Muscle of leg (tissue), 11 donors: Measurements from ENCODE around the gene SHISA5. TPM values are rescaled to one million over a fixed set of nuclear protein-coding genes. Genes with fewer than 3 reads are reported as not detected.

Source experiments
- DNase-seq: peaks from one replicate; pipeline ENCODE4 v3.0.0; 2013
- H3K27ac ChIP-seq: one replicate; pipeline ENCODE4 v1.5.1; 2013; ENCODE audit warnings: mild to moderate bottlenecking, low read length, control low read depth
- H3K27me3 ChIP-seq: one replicate; pipeline ENCODE4 v1.6.1; 2013; ENCODE audit warnings: low read length; ENCODE audit not compliant: control insufficient read depth, insufficient read depth
- H3K36me3 ChIP-seq: one replicate; pipeline ENCODE4 v1.6.1; 2013; ENCODE audit warnings: low read length; ENCODE audit not compliant: control insufficient read depth, insufficient read depth
- H3K4me1 ChIP-seq: one replicate; pipeline ENCODE4 v1.6.1; 2013; ENCODE audit warnings: low read length; ENCODE audit not compliant: control insufficient read depth, insufficient read depth
- H3K4me3 ChIP-seq: one replicate; pipeline ENCODE4 v1.5.1; 2013; ENCODE audit warnings: low read length, control low read depth
- H3K9me3 ChIP-seq: replicated peaks from 2 replicates; pipeline ENCODE4 v1.6.1; 2013; ENCODE audit warnings: low read depth, low read length; ENCODE audit not compliant: control insufficient read depth
- WGBS: methylation state at CpG from one replicate; pipeline ENCODE4 v1.1.5; 2013; ENCODE audit warnings: missing lambda C conversion rate; ENCODE audit not compliant: insufficient coverage; 5-methylcytosine and 5-hydroxymethylcytosine counted together
- polyA plus RNA-seq, 8 donors: library from polyadenylated mRNA; unstranded; fragments of 120-200 nt; gene quantifications; one replicate each; pipeline versions ENCODE4 v1.2.1 to v1.2.3, GENCODE V29; 2013; ENCODE audit warnings: inconsistent platforms in 1 of 8, low replicate concordance in 1 of 8; ENCODE audit not compliant: insufficient read length in 8 of 8, insufficient read depth in 1 of 8
- total RNA-seq: library from RNA; stranded (reverse); fragments of 120-200 nt; gene quantifications from one replicate; pipeline ENCODE4 v1.2.4, GENCODE V29; 2013

SHISA5 gene
- total and polyA plus RNA-seq, 9 donors, result 55.1 to 91.3 (median 72.7) TPM

DNA sequence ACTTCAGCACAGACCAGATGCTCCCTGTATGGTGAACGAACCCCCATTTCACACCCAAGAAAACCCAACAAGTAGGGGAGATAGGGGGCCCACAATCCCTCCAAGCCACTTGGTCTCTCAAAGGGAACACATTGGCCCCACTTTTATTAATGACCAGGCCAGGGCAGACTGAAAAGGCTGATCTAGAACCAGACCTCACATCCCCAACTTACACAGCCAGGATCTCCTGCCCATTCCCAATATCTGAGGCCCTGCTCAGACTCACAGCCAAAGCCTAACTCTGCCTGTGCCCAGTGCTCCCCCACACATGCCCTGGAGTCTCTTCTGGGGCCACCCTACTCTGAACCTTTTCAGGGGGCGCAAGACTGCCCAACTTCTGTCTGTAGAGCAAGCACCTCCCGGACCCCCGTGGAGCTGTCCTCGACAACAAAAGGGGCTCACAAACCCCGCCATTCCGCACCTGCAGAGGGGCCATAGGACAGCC, 75.8 kb downstream of the SHISA5 start:
- Histone ChIP-seq H3K4me1 (peaks cover 62% of the 10 kb centered on the region), H3K4me3 (peak overlapping the region; percentile 62), H3K27ac (peak overlapping the region; percentile 2), H3K27me3 (no peaks in the 10 kb centered on the region), H3K36me3 (peaks cover 23% of the 10 kb centered on the region), H3K9me3 (no peaks in the 10 kb centered on the region)
- 40% methylated on average over 6 of the region's 7 CpGs for WGBS
- DNase-seq, result no peak

DNA sequence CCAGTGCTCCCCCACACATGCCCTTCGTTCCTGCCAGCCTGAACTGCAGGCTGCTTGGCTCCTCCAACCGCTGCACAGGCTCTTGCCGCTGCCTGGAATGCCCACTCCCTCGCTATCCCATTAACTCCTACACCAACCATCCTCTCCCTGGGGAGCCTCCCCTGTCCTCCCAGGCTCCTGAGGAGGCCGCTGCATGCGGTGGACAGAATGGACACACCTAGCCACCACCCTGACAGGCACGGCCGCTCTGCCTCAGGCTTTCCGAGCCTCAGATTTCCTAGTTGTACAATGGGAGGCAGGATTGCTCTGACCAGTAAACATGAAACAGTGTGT, 76.4 kb downstream of the SHISA5 start:
- Histone ChIP-seq H3K27me3 (no peaks in the 10 kb centered on the region), H3K4me1 (peaks cover 67% of the 10 kb centered on the region), H3K36me3 (peaks cover 18% of the 10 kb centered on the region), H3K9me3 (no peaks in the 10 kb centered on the region), H3K4me3 (no peak overlapping the region), H3K27ac (no peak overlapping the region)
- WGBS, result 79% methylated on average over 6 of the region's 9 CpGs
- DNase-seq, result no peak

DNA sequence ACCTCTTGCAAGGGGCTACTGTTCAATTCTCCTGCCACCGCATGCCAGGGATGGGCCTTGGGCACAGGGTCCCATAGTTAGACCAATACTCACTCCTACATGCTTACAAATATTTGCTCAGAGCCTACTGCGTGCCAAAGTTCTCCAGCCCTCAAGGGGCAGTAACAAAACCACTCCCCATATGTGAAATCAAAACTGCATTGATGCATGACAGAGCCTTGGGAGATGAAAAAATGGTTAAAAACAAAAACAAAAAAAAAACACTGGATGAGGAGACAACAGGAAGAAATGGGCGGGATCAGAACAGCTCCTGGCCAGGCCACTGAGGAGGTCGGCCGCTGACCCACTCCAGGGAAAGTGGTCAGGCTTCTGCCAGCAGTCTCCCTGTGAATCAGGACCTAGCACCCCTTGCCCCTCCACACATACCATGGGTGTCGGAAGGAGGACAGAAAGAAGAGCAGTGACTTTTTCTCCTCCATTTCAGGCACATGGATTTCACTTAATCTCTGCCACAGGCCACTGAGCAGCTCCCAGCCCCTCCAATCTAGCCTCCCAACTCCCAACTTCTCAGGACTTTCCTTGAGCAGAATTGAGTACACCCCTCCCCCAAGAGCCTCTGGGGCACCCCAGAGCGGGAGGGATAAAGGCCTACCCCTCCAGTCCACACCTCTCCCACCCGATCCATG, 76.9 kb downstream of the SHISA5 start:
- peak overlapping the region; percentile 55 for H3K27ac ChIP-seq

DNA sequence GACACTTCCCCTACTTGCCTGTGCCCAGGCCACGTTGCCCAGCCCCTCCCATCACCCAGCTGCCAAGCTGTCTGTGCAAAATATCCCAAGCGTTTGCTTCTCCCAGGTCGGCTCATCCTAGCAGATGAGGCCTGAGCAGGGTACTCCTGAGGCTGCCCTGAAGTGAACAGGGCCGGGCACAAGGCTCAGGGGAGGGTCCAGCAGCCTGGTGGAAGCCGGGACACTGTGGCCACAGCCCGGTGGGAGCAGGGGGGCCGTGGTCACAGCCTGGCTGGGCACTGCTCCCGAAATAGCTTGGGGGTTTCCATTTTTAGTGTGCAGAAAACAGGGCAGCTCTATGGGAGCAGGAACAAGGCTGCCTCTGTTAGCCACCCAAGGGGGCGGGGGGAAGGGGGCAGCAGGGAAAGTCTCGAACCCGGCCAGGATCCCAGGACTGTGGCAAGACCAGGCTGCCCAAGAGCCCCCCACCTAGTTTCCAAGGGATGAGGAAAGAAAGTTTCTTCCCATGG, 77.5 kb downstream of the SHISA5 start:
- WGBS, result 63% methylated on average over 10 of the region's 11 CpGs
- no peaks in the 10 kb centered on the region for H3K9me3 ChIP-seq
- peaks cover 73% of the 10 kb centered on the region for H3K4me1 ChIP-seq
- H3K27me3 ChIP-seq, result no peaks in the 10 kb centered on the region
- peaks cover 7% of the 10 kb centered on the region for H3K36me3 ChIP-seq
- H3K27ac ChIP-seq, result peak overlapping the region; percentile 55
- H3K4me3 ChIP-seq, result no peak overlapping the region
- peak; percentile 32 for DNase-seq

More for the DNA sequence above, 76.9 kb downstream of the SHISA5 start:
- no peak for DNase-seq
- Histone ChIP-seq H3K27me3 (no peaks in the 10 kb centered on the region), H3K9me3 (no peaks in the 10 kb centered on the region), H3K36me3 (peaks cover 13% of the 10 kb centered on the region), H3K4me1 (peaks cover 72% of the 10 kb centered on the region), H3K4me3 (no peak overlapping the region)
- 67% methylated on average over 3 of the region's 8 CpGs for WGBS

DNA sequence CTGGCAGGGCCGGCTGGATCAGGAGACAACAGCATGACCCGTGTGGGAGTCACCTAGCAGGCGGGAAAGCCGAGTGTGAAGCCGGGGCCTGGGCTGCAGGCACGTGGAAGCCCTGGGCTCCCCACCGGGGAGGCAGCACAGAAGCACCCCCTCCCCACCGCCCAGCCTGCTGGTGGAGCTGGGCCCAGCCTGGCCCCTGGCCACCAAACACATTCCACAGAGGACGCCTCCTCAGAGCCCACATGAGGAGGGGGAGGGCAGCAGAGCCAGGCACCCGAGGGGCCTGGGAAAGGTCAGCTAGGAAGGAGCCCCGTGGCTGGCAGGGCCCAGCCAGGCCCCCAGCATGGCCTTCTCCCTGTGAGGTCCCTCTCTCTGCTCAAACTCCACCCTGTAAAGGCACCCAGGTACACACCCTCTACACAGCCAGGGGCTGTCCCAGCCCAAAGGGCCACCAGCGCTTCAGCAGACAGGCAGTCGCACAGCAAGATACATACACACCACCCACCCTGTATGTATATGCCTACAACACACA, 78.6 kb downstream of the SHISA5 start:
- Histone ChIP-seq H3K4me1 (peaks cover 73% of the 10 kb centered on the region), H3K36me3 (peaks cover 4% of the 10 kb centered on the region), H3K4me3 (no peak overlapping the region), H3K27ac (no peak overlapping the region), H3K9me3 (no peaks in the 10 kb centered on the region), H3K27me3 (no peaks in the 10 kb centered on the region)
- DNase-seq, result no peak
- WGBS, result 51% methylated on average over 7 of the region's 13 CpGs

DNA sequence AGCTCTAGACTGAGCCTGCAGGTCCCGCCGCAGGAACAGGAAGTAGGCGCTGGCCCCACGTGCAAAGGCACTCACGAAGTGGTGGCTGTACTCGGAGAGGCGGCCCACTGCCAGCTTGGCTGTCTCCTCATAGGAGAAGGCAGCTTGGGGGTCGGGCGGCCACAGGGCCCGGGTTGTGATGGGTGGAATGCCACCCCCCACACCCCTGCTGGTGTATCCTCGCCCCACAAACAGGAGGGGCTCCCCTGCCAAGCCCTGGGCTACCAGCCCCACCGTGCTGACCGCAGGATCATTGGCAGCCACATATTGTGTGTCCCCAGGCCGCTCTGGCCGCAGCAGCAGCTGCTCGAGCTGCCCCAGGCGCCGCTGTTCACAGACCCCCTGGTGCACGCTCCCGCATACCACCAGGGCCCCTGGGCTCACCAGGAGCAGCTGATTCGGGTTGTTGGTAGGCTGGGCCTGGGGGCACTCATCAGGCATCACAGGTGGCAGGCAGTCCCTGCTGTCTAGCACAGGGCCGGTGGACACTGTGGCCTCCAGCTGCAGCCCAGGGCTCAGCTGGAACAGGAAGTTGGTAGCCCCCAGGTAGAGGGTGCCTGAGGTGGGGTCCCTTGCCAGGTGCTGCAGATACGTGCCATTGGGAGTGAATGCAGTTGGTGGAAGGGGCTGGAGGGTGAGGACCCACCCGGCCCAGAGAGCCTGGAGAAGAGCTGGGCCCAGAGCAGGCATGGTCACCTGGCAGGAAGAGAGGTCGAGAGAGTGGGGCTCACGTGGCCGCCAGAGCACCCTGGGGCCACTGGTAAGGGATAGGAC, 79.9 kb downstream of the SHISA5 start:
- no peak overlapping the region for H3K27ac ChIP-seq

DNA sequence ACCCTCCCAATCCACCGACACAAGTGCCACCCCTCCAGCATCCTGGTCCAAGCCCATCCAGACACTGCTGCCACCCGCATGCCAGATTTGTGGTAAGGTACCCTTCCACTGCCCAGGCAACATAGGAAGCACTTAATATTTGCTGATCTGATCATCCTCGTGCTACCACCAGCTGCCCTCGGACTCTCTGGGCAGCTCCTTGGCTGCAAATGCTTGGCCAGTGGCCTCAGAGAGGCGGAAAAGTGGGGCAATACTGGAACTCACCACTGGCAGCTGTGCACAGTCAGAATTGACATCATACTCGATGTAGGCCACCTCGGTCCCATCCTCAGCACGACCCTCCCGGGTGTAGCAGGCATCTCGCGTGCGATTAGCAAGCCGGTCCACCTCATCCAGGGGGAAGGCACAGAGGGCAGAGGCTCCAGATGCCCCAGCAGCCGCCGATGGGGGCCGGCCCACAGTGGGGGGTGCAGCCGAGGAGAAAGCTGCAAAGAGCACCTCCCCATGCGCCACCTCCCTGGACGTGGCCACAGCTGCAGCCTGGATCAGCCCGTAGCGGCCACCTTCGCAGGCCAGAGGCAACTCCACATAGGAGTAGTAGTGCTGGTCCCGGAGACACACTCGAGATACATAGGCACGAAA, 80.6 kb downstream of the SHISA5 start:
- Histone ChIP-seq H3K9me3 (no peaks in the 10 kb centered on the region), H3K4me3 (no peak overlapping the region), H3K27ac (no peak overlapping the region), H3K27me3 (no peaks in the 10 kb centered on the region), H3K4me1 (peaks cover 63% of the 10 kb centered on the region), H3K36me3 (peaks cover 14% of the 10 kb centered on the region)
- no peak for DNase-seq
- WGBS, result 84% methylated on average over 25 of the region's 25 CpGs

More for the DNA sequence above, 79.9 kb downstream of the SHISA5 start:
- Histone ChIP-seq H3K4me3 (no peak overlapping the region), H3K4me1 (peaks cover 65% of the 10 kb centered on the region), H3K27me3 (no peaks in the 10 kb centered on the region), H3K9me3 (no peaks in the 10 kb centered on the region), H3K36me3 (peaks cover 7% of the 10 kb centered on the region)
- WGBS, result 85% methylated on average over 26 of the region's 27 CpGs
- DNase-seq, result no peak

DNA sequence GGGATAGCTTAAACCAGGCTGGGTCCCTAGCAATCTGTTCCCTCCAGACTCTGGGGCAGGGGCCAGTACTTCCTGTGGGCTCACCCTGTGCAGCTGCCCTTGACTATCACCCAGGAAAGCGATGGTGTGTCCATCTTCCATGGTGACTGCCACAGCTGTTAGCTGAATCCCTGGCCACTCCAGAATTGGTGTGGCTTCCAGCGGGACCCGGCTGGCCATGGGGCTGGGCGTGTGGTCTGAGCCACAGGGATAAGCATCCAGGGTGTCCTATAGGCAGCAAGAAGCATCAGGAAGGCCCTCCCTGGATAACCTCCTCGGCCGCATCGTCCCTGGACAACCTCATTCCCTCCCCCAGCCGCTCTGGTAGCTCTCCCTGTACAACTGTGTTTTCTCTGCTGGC, 81.3 kb downstream of the SHISA5 start:
- Histone ChIP-seq H3K36me3 (peaks cover 18% of the 10 kb centered on the region), H3K4me1 (peaks cover 56% of the 10 kb centered on the region)

DNA sequence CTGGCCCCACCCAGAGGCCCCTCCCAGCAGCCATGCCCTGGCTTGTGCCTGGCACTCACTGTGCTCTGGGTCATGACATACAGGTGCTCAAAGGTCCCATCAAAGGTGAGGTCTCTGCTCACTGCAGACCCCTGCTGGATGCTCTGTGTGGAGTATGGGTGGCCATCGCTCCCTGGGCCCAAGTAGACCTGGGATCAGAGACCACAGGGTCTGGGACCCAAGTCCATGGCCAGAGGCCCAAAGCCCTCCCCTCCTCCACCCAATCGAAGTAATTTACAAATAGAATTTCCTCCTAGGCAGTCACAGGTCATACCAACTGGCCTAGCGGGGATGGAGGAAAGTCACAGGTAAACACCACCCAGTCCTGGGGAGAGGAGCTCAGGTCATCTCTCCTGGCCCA, 81.7 kb downstream of the SHISA5 start:
- no peak for DNase-seq
- Histone ChIP-seq H3K36me3 (peaks cover 22% of the 10 kb centered on the region), H3K4me3 (no peak overlapping the region), H3K4me1 (peaks cover 52% of the 10 kb centered on the region), H3K9me3 (no peaks in the 10 kb centered on the region), H3K27ac (no peak overlapping the region), H3K27me3 (no peaks in the 10 kb centered on the region)
- WGBS, result 100% methylated on average over 2 of the region's 3 CpGs

More for the DNA sequence above, 81.3 kb downstream of the SHISA5 start:
- WGBS, result 77% methylated on average over 8 of the region's 8 CpGs
- no peak overlapping the region for H3K4me3 ChIP-seq
- peak; percentile 44 for DNase-seq
- no peaks in the 10 kb centered on the region for H3K27me3 ChIP-seq
- no peak overlapping the region for H3K27ac ChIP-seq
- no peaks in the 10 kb centered on the region for H3K9me3 ChIP-seq

DNA sequence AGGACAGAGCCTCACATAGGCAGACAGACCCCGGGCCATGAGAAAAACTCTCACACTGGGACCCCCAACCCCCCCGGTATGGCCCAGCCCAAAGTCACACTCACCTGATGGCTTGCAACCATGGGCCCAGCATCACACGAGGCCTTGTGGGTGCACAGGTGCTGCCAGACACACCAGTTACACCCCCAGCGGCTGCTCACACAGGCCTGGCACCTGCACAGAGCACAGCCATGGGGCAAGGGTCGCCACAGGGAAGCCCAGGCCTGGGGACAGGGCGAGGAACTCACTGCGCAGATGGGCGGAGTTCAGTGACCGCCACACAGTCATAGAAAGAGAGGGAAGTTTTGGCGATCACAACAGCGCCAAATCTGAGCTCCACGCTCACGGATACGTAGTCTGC, 83.4 kb downstream of the SHISA5 start:
- Histone ChIP-seq H3K27ac (no peak overlapping the region), H3K36me3 (peaks cover 35% of the 10 kb centered on the region), H3K4me1 (peaks cover 35% of the 10 kb centered on the region), H3K4me3 (no peak overlapping the region), H3K27me3 (no peaks in the 10 kb centered on the region), H3K9me3 (no peaks in the 10 kb centered on the region)
- 85% methylated on average over 14 of the region's 14 CpGs for WGBS
- no peak for DNase-seq
